ENCODE measurements around the gene ATXN1. TPM values are rescaled to one million over a fixed set of nuclear protein-coding genes. Genes with fewer than 3 reads are reported as not detected.

ATXN1 gene
- total RNA-seq, 1 experiment from 2014 or later, result 8.1 TPM

GRCh38 chr6:16659466-16660156 lies 101.6 kb downstream of the ATXN1 start (continued):
- TF ChIP-seq ZSCAN18 (CRISPR knock-in tag; IDR thresholded peaks at IDR 0.05) (no peak), IRF2 (CRISPR knock-in tag; IDR thresholded peaks at IDR 0.05; ENCODE audit: borderline replicate concordance, low read depth) (no peak), NFYB (CRISPR knock-in tag; conservative IDR thresholded peaks at IDR 0.05; ENCODE audit: low read depth) (no peak), ATF6 (CRISPR knock-in tag; IDR thresholded peaks at IDR 0.05) (no peak), ZBTB21 (CRISPR knock-in tag; IDR thresholded peaks at IDR 0.05; ENCODE audit: borderline replicate concordance) (no peak), USF1 (CRISPR knock-in tag; IDR thresholded peaks at IDR 0.05) (no peak)

- peaks cover 10% of the 10 kb centered on the region for H3K9me3 Mint-ChIP-seq
- H3K4me1 Mint-ChIP-seq, result peaks cover 15% of the 10 kb centered on the region
Observed at GRCh38 chr6:16658348-16659034, 102.8 kb downstream of the ATXN1 start.

GRCh38 chr6:16657768-16658167 lies 103.5 kb downstream of the ATXN1 start:
- no peak for TF ChIP-seq E2F5 (CRISPR knock-in tag; IDR thresholded peaks at IDR 0.05)
- TF ChIP-seq NFYB (CRISPR knock-in tag; conservative IDR thresholded peaks at IDR 0.05; ENCODE audit: low read depth), result no peak
- TF ChIP-seq NR1H2 (CRISPR knock-in tag; IDR thresholded peaks at IDR 0.05), result no peak
- no peaks in the 10 kb centered on the region for H3K27me3 Mint-ChIP-seq (ENCODE audit: low read depth)
- ATAC-seq (no peak), DNase-seq (ENCODE audit: low spot score) (no peak)
- peaks cover 9% of the 10 kb centered on the region for H3K36me3 Mint-ChIP-seq
- H3K4me3 Mint-ChIP-seq, result no peak overlapping the region
- no peak overlapping the region for H3K27ac Mint-ChIP-seq
- CTCF ChIA-PET, result interaction anchor here (0.9 kb wide), 1 partner anchor 104 kb away, joined by 4 read pairs; the partner anchor contains the start of gene ATXN1
- peaks cover 10% of the 10 kb centered on the region for H3K9me3 Mint-ChIP-seq
- POLR2A ChIA-PET, result no interaction called here
- peaks cover 15% of the 10 kb centered on the region for H3K4me1 Mint-ChIP-seq

More at GRCh38 chr6:16658348-16659034, 102.8 kb downstream of the ATXN1 start:
- Mint-ChIP-seq H3K27ac (no peak overlapping the region), H3K36me3 (peaks cover 9% of the 10 kb centered on the region), H3K27me3 (ENCODE audit: low read depth) (no peaks in the 10 kb centered on the region), H3K4me3 (no peak overlapping the region)
- ChIA-PET POLR2A (no interaction called here), CTCF (interaction anchor here (0.9 kb wide), 1 partner anchor 103 kb away, joined by 4 read pairs; the partner anchor contains the start of gene ATXN1)
- no peak for ATAC-seq
- DNase-seq (ENCODE audit: low spot score), result no peak
- no peak for TF ChIP-seq STAT6 (CRISPR knock-in tag; conservative IDR thresholded peaks at IDR 0.05; ENCODE audit: low read depth)

- ChIA-PET POLR2A (no interaction called here), CTCF (no interaction called here)
- no peaks in the 10 kb centered on the region for H3K27me3 Mint-ChIP-seq (ENCODE audit: low read depth)
- H3K27ac Mint-ChIP-seq, result no peak overlapping the region
- H3K36me3 Mint-ChIP-seq, result peaks cover 2% of the 10 kb centered on the region; the same call in 1 of the 2 replicates
- DNase-seq (ENCODE audit: low spot score) (no peak), ATAC-seq (no peak)
- H3K9me3 Mint-ChIP-seq, result peaks cover 3% of the 10 kb centered on the region
- peaks cover 15% of the 10 kb centered on the region for H3K4me1 Mint-ChIP-seq
- no peak overlapping the region for H3K4me3 Mint-ChIP-seq
- TF ChIP-seq IRF1 (CRISPR knock-in tag; IDR thresholded peaks at IDR 0.05) (no peak), CREM (CRISPR knock-in tag; IDR thresholded peaks at IDR 0.05) (no peak), EMX1 (CRISPR knock-in tag; IDR thresholded peaks at IDR 0.05) (no peak), MYBL2 (CRISPR knock-in tag; IDR thresholded peaks at IDR 0.05) (no peak), SOX15 (CRISPR knock-in tag; IDR thresholded peaks at IDR 0.05) (no peak), ELF4 (CRISPR knock-in tag; IDR thresholded peaks at IDR 0.05; ENCODE audit: low read depth) (no peak), ZNF416 (CRISPR knock-in tag; IDR thresholded peaks at IDR 0.05) (no peak), GABPB1 (CRISPR knock-in tag; IDR thresholded peaks at IDR 0.05) (no peak), GRHL2 (CRISPR knock-in tag; IDR thresholded peaks at IDR 0.05; ENCODE audit: insufficient replicate concordance, severe bottlenecking) (no peak), RELA (CRISPR knock-in tag; IDR thresholded peaks at IDR 0.05; ENCODE audit: borderline replicate concordance) (no peak), ZNF263 (CRISPR knock-in tag; IDR thresholded peaks at IDR 0.05; ENCODE audit: low read depth) (no peak), FOXK1 (CRISPR knock-in tag; IDR thresholded peaks at IDR 0.05) (no peak)
Observed at GRCh38 chr6:16656451-16656850, 104.8 kb downstream of the ATXN1 start.

All from WTC11 (cell line).